NCI-H1417 (cell line): ENCODE measurements around the gene FRMPD3.
A peak's percentile ranks its signal among the peaks of the same experiment; 100 is the strongest.

Experiments used
- DNase-seq, 3 experiments: peaks; one replicate each; lab custom pipeline; 2025; lab: John Stamatoyannopoulos, UW

FRMPD3 gene

GRCh38 chrX:107480272-107480671 lies 30.8 kb downstream of the FRMPD3 start:
- DNase-seq, result no peak

- DNase-seq, result no peak
Measured at GRCh38 chrX:107482046-107482445, 32.6 kb downstream of the FRMPD3 start.

- peak; percentile 43 to 78 (median 59) for DNase-seq
Measured at GRCh38 chrX:107484002-107484726, 34.7 kb downstream of the FRMPD3 start.

GRCh38 chrX:107485013-107485412 lies 35.6 kb downstream of the FRMPD3 start:
- peak in 1 of 3 experiments; percentile 23 for DNase-seq

- no peak for DNase-seq
Measured at GRCh38 chrX:107493141-107493540, 43.7 kb downstream of the FRMPD3 start.

- peak in 2 of 3 experiments; percentile 5 to 45 for DNase-seq
Measured at GRCh38 chrX:107496786-107497185, 47.3 kb downstream of the FRMPD3 start.
